ENCODE measurements around the gene ASCL2.
"Not testable (repeated sequence)": the region's sequence is repeated elsewhere in the genome, so short reads cannot be mapped to it uniquely, and the experiment has no call there.

The ASCL2 gene

GRCh38 chr11:2296913-2297622, 26.7 kb upstream of the ASCL2 start:
- DNase-seq = no peak

GRCh38 chr11:2295971-2296912, 25.9 kb upstream of the ASCL2 start:
- no peak for DNase-seq

- no peak for DNase-seq
Observed at GRCh38 chr11:2294926-2295290, 24.5 kb upstream of the ASCL2 start.

GRCh38 chr11:2293984-2294925, 23.9 kb upstream of the ASCL2 start:
- DNase-seq = no peak

GRCh38 chr11:2293531-2293971, 23.2 kb upstream of the ASCL2 start:
- DNase-seq = no peak

GRCh38 chr11:2290351-2290841, 20.0 kb upstream of the ASCL2 start:
- no peak for DNase-seq

GRCh38 chr11:2289859-2290258, 19.5 kb upstream of the ASCL2 start:
- no peak for DNase-seq

GRCh38 chr11:2289350-2289749, 19.0 kb upstream of the ASCL2 start:
- no peak for DNase-seq

GRCh38 chr11:2287091-2287490, 16.7 kb upstream of the ASCL2 start:
- no peak for DNase-seq

GRCh38 chr11:2286350-2286749, 16.0 kb upstream of the ASCL2 start:
- DNase-seq = not testable (repeated sequence)

GRCh38 chr11:2280208-2280607, 9.8 kb upstream of the ASCL2 start:
- DNase-seq = no peak

- DNase-seq = no peak
Observed at GRCh38 chr11:2277933-2278523, 7.6 kb upstream of the ASCL2 start.

GRCh38 chr11:2277008-2277346, 6.6 kb upstream of the ASCL2 start:
- no peak for DNase-seq

GRCh38 chr11:2276280-2277007, 6.1 kb upstream of the ASCL2 start:
- DNase-seq = no peak

- no peak for DNase-seq
Observed at GRCh38 chr11:2275334-2276279, 5.2 kb upstream of the ASCL2 start.

- no peak for DNase-seq
Observed at GRCh38 chr11:2273771-2274170, 3.4 kb upstream of the ASCL2 start.

GRCh38 chr11:2273311-2273710, 2.9 kb upstream of the ASCL2 start:
- no peak for DNase-seq

- no peak for DNase-seq
Observed at GRCh38 chr11:2272946-2273280, 2.5 kb upstream of the ASCL2 start.

GRCh38 chr11:2272228-2272945, 2.0 kb upstream of the ASCL2 start:
- no peak for DNase-seq

Data from NCI-H1105 (cell line).